HG02973 (cell line): ENCODE data around the gene LIPN.

ENCODE experiments used
- ATAC-seq: cut with Tn5 transposase; IDR thresholded peaks from one replicate; pipeline ENCODE4 v1.9.1; 2021; ENCODE audit warnings: moderate library complexity; ENCODE audit not compliant: unreplicated experiment

Gene LIPN

DNA sequence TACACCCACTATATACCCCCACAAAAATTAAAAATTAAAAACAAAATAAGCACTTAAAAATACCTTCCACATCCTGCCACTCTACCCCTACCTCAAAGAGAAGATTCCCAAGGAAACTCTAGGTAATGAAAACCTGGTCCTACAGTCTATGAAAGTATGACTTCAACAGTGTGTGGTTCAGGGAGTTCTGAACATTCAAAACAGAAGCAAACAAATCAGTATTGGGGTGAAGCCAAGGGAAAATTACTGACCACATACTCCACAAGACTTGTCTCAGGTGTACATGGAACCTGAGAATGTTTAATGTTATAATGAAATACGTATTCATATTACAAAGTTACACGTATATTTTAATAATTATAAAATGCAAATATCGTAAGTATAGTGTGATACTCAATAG lies 22.4 kb downstream of the LIPN start:
- no peak for ATAC-seq

DNA sequence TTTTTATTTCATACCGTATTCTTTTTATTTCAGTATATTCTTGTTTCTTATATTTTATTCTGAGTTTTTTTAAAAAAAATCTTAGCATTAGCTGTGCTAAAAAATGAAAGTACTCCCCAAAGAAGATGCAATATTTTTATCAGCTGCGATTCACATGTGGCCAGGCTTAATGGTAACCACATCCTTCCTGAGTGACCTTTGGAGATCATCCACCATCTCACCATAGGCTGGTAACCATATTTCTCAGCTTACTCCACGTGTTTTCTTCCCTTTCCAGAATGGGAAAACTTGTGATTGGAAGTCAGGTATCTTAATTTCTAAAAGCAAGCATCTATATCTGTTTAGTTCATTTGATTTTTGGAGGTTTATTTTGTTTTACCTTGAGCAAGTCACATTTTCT lies 23.9 kb downstream of the LIPN start:
- ATAC-seq, result no peak

DNA sequence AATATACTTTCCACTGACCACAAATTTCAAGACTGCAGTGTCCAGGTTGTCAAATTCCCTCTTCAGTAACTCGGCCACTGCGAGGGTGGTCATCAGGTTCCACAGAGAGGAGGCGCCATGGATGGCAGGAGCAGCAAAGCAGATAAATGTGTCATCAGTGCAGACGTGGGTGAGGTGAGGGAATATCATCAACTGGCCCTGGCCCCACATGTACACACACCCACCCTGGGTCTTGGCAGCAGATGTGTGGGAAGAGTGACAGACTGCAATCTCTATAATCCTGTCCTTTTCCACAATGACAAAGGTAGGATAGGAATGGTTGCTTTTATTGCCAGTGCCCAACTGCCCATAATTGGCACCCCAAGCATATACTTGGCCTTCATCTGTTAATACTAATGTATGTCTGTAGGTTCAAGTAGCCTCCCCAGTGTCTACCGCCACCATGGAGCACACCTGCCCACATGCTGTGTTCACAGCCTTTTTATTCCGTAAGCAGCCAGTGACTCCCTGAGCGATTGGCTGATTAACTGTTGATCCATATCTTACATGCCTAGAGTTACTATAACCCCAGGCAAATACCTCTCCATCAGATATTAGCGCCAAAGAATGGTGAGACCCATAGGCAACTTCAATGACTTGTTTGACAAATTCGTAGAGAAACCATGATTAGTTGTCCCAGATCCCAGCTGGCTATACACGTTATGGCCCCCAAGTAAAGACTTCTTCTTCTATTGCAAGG lies 26.4 kb downstream of the LIPN start:
- ATAC-seq, result no peak

DNA sequence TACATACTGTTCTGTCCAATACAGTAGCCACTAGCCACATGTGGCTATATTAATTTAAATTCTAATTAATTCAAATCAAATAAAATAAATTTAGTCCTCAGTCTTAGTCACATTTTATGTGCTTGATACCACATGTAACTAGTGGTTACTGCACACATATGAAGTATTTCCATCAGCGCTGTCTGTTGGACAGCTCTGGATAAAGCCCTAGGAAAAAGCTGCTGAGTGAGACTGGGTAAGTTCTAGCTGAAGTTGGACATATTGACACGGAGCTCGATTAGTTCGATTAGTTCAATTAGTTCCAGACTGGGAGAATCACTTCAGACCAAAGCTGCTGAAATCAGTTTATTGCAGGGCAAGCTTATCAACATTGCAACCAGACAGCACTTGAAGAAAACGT lies 27.6 kb downstream of the LIPN start:
- no peak for ATAC-seq

DNA sequence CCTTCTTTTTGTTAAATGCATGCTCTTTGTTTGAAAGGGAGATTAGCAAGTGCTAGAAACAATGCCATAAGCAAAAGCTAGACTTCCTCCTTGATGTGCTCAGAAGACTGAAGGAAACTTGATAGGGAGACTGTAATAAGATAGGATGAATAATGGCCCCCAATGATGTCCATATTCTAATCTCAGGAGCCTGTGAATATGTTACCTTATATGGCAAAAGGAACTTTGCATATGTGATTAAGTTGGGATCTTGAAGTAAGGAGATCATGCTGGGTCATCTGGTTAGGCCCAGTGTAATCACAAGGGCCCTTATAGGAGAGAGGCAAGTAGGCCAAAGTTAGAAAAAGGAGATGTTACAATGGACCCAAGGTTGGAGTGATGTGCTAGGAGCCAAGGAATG lies 29.1 kb downstream of the LIPN start:
- no peak for ATAC-seq

DNA sequence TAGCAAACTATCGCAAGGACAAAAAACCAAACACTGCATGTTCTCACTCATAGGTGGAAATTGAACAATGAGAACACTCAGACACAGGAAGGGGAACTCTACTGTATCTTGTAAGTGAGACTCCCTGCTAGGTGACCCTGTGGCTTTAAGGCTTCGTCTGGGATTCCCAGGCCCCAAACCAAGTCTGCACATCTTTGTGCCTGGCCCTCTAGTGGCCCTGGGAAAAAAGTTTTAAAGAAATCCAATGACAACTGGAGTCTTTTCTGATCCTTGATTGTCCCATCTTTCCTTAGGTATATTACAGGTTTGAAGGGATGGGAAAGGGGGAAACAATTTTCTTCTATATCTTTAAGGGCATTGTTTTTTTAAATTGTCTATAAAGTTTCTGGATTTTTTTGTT lies 32.1 kb downstream of the LIPN start:
- ATAC-seq, result no peak

DNA sequence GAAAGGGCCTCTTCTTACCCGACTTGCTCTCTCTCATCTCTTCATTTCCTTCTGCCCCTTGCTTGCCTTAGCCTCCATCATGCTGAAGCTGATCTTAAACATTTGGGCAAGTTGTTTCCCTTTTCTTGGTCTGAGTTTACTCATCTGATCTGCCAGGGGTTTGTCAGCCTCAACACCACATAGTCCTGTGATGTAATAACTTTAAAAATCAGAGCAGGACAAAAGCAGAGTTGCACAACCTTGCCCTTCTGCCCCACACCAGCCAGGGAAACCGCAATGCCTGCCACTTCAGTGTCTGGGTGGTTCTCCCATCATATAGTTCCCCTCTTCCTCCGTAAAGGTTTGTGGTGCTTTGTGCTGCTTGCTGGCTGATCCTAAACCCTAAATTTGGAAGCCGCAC lies 32.8 kb downstream of the LIPN start:
- no peak for ATAC-seq

DNA sequence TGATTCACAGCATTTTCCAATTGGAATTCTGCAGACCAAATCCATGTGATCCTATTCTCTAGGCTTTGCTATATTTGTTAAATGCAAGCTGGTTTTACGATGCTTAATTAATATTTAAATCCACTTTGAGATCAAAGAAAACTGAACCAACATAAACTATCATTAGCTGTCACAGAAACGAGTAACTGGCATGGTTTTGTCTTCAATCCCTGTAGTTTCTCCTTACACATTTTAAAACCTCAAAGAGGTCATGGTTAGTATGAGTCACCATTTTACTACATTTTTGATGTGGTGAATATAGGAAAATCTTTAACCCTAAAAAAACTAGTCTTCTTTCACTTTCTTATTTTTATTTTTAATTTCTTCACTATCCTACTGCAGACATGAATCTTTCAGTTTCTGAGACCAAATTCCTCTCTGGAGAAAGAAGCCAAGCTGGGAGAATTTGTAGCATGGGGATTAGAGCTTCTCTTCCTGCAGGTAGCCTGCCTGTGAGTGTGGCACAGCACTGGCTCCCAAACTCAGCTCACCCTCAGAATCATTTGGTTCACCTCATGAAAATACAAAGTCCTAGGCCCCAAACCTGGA lies 34.0 kb downstream of the LIPN start:
- ATAC-seq, result no peak

DNA sequence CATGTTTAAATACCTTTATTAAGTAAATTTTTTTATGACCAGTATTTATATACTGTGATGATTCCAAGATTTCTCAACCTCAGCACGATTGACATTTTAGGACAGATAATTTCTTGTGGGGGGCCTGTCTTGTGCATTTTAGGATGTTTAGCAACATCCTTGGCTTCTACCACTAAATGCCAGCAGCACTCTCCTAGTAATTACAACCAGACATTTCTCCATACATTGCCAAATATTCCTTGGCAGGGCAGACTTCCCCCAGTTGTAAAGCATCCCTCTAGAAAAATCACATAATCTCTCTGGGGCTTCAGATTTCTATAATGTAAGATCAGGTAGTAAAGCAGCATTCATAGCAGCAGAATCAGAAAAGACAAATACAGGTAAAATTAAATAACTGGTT lies 34.9 kb downstream of the LIPN start:
- ATAC-seq, result no peak

DNA sequence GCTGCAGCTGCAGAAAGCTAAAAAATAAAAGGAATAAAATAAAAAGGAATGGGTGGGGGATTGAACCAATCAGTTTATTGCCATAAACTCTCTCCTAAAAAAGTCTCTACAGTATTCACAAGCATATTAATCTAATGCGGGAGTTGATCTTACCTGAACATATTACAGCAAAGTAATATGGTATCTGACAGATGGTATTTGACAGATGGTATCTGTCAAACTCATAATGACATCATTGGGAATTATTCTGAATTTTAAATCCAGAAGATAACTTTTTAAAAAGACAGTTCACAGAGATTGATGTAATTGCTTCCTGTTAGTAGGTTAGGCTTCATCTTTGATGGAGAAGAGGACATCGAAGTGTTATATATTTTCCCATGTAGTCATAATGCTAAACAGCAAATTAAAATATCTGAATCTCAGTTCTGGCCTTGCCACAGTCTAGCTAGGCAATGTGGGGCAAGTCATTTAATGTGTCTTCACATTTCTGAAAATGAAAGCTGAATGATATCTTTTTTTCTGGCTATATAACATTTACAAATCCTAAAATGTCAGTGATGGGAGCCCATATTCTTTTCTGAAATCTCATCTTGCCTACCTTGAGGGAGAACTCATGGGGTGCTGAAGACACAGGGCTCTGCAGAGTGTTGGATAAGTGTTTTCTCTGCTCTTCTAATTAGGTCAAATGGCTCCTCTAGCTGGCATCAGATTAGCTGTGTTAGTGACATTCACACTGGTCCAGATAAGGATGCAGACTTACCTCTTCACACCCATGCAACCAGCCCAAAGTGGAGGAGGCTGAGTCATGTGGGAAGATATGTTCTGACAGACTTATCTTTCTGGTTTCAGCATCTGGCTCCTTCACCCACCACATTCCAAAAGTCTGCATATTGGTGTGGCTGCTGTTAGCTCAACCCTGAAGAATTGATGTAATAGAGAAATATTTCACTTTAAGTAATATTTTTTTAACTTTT lies 40.6 kb downstream of the LIPN start:
- ATAC-seq, result no peak

DNA sequence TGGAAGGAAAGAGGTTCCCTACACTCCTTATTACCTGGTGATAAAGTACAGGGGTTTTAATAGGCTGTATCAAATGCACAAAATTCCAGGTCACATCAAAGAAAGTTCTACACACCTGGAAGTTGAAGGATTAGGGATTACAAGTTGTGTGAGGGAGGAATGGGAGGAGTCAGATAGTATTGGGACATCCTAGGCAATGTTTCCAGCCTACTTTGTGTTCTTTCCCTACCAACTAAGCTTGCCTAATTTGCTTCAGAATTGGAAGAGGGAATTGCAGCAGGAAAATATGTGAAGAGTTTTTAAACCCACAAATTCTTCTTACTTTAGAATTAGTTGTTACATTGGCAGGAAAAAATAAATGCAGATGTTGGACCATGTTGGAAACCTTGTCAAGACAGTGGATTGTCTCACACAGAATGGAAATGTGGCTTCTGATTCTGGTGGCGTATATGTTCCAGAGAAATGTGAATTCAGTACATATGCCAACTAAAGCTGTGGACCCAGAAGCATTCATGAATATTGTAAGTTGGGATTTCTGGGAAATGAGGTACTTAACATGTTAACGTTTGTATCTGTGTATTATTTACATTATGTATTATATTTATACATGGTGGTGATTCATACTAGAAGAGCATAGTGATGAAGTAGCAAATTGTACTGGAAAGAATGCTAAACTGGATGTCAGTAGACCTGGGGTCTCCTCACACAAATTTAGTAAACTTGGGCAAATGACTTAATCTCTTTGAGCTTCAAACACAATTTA lies 42.9 kb downstream of the LIPN start, which contains the start of gene LIPM:
TSS of gene LIPM (plus strand) at position 208 of the 763 bp plus-strand sequence. CDS start at position 375, 167 bp downstream.
- ATAC-seq, result no peak

DNA sequence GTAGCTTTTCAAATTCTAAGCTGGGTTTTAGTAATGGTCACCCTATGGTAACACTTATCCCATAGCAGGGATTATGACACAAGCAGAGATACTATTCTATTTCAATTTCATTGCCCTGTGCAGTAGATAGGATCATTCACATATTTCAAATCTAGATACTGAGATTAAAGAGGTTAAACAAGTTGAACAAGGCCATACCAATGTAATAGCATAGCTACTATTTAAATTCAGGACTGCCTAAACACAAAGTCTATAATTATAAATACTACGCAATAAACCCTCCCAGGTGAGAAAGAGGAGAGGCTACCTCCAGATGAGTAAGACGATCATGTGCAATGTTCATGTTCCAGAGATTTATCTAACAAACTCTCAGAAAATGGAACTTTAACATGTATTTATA lies 43.8 kb downstream of the LIPN start:
- ATAC-seq, result no peak

DNA sequence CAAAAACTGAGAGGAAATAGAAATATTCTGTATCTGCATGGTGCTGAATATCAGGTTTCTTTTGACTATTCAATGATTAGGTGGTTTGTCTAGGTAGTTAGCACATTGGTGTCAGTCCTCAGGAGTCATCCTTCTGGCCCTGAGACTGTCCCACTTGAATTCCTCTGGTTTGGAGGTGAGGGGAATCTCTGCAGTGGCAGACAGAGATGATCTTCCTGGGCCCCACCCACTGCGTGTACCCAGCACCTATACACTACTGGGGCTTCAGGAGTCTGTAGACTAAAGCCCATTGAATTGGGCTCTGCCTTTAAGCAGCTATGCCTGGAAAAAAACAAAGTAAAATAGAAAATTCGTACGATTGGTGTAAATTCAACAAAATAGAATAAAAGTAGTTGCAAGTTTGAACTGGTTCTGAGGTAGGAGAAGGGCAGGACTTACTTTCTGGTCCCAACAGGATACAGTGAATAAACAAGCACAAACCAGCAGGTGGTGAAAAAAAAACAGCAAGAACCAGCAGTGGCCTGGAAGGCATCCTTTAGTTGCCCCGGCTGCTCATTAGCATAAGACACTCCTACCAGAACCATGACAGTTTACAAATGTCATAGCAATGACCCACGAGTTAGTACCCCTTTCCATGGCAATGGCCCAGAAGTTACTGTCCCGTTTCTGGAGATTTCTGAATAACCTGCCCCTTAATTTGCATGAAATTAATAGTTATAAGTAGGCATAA lies 44.4 kb downstream of the LIPN start:
- ATAC-seq, result no peak

DNA sequence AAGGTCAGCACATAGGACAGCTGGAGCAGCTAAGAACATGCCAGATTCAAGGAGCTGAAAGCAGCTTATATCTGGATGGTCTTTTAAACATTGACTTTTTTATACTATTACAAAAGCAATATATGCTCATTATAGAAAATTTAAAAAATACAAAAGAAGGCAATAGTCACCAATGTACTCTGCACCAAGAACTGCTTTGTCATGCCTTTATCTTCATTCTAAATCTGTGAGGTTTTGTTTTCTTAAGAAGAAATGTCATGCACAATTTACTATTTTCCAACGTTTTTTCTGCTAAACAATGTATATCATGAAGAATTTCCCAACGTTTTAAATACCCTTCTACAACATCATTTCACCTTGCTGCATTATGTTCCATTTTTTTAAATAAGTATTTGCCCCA lies 45.5 kb downstream of the LIPN start:
- no peak for ATAC-seq

DNA sequence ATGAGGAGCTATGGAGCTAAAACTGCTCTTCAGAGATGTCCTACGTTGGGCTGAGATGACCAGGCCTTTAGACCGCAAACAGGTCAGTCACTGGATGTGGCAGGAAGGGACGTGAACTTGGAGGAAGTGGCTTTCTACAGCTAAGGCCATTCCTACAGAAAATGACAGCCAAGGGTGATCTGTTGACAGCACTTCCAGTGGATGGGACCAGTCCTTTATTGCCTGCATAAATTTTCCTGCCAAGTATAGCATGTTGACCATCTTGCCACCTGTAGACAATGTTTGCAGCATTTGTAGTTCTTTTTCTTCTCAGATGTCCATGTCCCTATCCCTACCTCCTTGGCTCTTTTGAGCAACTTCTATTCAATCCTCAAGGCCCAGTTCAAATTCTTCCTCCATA lies 46.1 kb downstream of the LIPN start:
- no peak for ATAC-seq

DNA sequence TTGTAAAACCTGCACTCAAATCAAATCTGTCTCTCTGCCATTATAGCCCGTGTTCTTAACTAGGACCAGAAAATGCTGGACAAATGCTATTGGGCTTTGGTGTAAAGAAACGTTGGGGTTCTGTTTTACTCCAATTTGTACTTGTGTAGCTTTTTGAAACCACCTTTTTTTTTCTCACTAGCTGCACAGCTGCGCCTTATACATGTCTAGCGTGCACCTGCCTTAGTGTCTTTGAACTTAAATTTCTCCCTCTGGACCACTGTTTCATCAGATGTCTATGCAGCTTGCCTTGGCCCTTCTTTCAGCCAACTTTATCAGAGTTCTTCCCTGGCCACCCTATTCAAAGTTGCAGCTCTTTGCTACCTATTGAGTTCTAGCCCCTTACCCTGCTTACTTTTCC lies 49.8 kb downstream of the LIPN start:
- ATAC-seq, result no peak

DNA sequence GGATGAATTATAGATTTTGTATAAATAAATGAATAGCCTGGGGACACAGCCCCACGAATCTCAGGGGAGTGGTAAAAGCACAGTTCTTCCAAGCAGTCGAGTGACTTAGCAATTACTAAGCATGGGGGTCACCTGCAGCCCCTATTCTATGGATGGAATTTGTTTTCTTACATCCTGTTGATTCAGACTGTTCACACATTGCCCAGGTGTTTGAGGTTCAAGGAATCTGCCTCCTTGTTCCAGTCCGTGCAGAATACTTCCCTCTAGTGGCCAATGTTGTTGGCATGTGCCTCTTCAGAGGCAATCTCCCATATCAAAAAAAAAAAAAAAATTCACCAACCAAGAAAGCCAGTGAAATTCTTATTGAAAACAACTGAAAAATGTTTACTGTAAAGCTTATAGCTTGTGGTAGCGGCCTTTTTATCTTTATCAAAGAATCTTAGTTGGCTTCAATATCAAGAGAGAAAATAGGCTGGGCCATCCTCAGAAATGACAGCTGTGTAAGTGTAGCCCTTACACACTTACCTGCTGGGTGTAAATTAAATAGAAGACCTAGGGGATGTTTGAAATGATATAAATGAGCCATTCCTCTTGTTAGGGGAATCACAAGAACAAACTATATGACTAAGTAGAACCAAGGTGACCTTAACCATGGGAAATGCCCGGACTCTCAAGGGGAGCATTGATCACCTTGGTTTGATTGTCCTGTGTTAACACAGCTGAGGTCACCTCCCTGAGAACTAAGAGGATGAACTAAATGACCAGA lies 50.6 kb downstream of the LIPN start:
- ATAC-seq, result no peak

DNA sequence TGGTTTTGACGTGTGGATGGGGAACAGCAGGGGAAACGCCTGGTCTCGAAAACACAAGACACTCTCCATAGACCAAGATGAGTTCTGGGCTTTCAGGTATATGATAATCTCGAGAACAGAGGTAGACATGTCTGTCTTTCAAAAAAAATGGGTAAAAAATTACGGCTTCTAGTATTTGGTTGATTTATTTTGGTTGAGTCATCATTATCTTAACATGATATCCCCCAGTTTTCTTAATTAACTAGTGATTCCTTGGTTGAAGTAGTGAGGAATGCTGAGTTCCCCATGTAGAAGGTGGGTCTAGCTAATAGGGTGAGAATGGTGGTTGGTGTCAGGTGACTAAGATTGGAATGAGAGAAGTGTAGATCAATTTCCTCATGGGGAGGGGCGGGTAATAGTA lies 53.4 kb downstream of the LIPN start:
- no peak for ATAC-seq

DNA sequence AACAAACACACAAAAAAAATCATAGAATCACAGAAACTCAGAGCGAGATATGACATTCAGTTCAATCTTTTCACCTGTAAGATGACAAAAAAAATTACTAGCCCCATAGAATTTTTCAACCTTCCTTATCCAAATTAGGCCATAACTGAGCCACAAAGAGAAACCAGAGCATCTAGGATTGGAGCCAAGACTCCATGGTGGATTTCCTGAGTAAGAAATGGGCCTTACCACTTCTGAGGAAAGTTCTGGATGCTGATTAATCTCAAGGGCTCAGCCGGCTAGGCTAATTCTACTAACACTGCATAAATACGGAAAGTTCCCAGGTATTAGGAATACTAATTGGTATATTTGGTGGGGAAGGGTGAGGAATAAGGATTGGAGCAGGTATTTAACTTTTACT lies 59.5 kb downstream of the LIPN start:
- no peak for ATAC-seq
